K562 (cell line): ENCODE data around the gene RDM1. TPM values are rescaled to one million over a fixed set of nuclear protein-coding genes. Genes with fewer than 3 reads are reported as not detected.
A peak's percentile ranks its signal among the peaks of the same experiment; 100 is the strongest.

Experiments used
- EHMT2 ChIP-seq: fragments of 450-650 bp; IDR thresholded peaks from 2 replicates; pipeline ENCODE4 v1.6.1; 2018; ENCODE audit warnings: antibody characterized with exemption
- FOSL1 ChIP-seq: fragments of 200-800 bp; sonication (Bioruptor generic); conservative IDR thresholded peaks from 2 replicates; pipeline ENCODE4 v1.6.1; 2016; ENCODE audit warnings: missing genetic modification characterization, missing compliant biosample characterization
- MED1 ChIP-seq: sonication (generic); formaldehyde crosslinking; IDR thresholded peaks from 2 replicates; pipeline ENCODE4 v1.8.1; 2023; ENCODE audit warnings: missing genetic modification reagents, borderline replicate concordance
- polyA plus RNA-seq, 8 experiments: library from polyadenylated mRNA; depleted of rRNA in 4 of 8; stranded (reverse) in 5 of 8; unstranded in 3 of 8; fragments of >200 nt; fragmentation: Nextera tagmentation in 2 of 8; fragmentation: Illumina TruSeq in 1 of 8; extraction: Ambion mirVana in 2 of 8; extraction: Trizol in 1 of 8; gene quantifications; 2 replicates each; pipeline versions ENCODE4 v1.2.1 to v1.2.3, GENCODE V29; 2011 to 2014; ENCODE audit warnings: inconsistent platforms in 1 of 8, missing spikeins in 1 of 8
- total RNA-seq, 7 experiments: library from RNA; depleted of rRNA in 6 of 7; stranded (reverse); fragments of >200 nt in 6 of 7; fragmentation: Illumina TruSeq in 2 of 7; extraction: Trizol in 2 of 7; gene quantifications; 2 replicates each; pipeline versions ENCODE4 v1.2.1 to v1.2.3, GENCODE V29; 2011 to 2021; ENCODE audit warnings: low replicate concordance in 1 of 7
- TF ChIP-seq, protein P1 (sequence below), 2 experiments: fragments of 450-650 bp; formaldehyde crosslinking in 1 of 2; IDR thresholded peaks; 2 replicates each; pipeline versions ENCODE4 v1.4.0 to v1.6.1; 2014 to 2020; ENCODE audit warnings: mild to moderate bottlenecking in 2 of 2, borderline replicate concordance in 1 of 2, low read depth in 1 of 2
- TF ChIP-seq, protein P2 (sequence below), 2 experiments: IDR thresholded peaks; 2 replicates each; pipeline ENCODE4 v1.6.1; 2011; ENCODE audit warnings: borderline replicate concordance in 1 of 2, control low read depth in 1 of 2, low read depth in 1 of 2, low read length in 1 of 2, mild to moderate bottlenecking in 1 of 2, mixed read lengths in 1 of 2, moderate library complexity in 1 of 2; ENCODE audit not compliant: insufficient read depth in 1 of 2, insufficient read length in 1 of 2, poor library complexity in 1 of 2, severe bottlenecking in 1 of 2; ENCODE audit errors: extremely low read depth in 1 of 2

RDM1 gene
- total and polyA plus RNA-seq, 9 of the 15 experiments (the other 6 are each of a cell fraction or from before 2014, with no cell fraction given), result 2.5 to 11.2 (median 5.4) TPM

DNA sequence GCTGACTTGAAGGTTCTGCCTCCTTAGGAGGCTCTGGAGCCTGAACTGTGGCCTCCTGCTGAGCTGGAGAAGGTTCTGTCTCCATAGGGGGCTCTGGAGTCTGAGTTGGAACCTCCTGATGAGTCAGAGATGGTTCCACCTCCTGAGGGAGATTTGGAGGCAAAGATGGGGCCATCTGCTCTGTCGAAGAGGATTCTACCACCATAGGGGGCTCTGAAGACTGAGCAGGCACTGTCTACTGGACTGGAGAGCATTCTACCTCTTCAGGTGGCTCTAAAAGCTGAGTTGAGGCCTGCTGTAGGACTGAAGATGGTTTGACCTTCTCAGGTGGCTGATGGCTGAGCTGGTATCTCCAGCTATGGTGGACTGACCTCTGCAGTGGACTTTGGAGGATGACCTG lies 16.2 kb downstream of the RDM1 start (continued):
- TF ChIP-seq, protein P1, sequence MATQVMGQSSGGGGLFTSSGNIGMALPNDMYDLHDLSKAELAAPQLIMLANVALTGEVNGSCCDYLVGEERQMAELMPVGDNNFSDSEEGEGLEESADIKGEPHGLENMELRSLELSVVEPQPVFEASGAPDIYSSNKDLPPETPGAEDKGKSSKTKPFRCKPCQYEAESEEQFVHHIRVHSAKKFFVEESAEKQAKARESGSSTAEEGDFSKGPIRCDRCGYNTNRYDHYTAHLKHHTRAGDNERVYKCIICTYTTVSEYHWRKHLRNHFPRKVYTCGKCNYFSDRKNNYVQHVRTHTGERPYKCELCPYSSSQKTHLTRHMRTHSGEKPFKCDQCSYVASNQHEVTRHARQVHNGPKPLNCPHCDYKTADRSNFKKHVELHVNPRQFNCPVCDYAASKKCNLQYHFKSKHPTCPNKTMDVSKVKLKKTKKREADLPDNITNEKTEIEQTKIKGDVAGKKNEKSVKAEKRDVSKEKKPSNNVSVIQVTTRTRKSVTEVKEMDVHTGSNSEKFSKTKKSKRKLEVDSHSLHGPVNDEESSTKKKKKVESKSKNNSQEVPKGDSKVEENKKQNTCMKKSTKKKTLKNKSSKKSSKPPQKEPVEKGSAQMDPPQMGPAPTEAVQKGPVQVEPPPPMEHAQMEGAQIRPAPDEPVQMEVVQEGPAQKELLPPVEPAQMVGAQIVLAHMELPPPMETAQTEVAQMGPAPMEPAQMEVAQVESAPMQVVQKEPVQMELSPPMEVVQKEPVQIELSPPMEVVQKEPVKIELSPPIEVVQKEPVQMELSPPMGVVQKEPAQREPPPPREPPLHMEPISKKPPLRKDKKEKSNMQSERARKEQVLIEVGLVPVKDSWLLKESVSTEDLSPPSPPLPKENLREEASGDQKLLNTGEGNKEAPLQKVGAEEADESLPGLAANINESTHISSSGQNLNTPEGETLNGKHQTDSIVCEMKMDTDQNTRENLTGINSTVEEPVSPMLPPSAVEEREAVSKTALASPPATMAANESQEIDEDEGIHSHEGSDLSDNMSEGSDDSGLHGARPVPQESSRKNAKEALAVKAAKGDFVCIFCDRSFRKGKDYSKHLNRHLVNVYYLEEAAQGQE (IDR thresholded peaks at IDR 0.05; ENCODE audit: borderline replicate concordance), result no peak
- TF ChIP-seq, protein P1 (CRISPR knock-in tag; IDR thresholded peaks at IDR 0.05; ENCODE audit: low read depth), result no peak
- TF ChIP-seq, protein P2, sequence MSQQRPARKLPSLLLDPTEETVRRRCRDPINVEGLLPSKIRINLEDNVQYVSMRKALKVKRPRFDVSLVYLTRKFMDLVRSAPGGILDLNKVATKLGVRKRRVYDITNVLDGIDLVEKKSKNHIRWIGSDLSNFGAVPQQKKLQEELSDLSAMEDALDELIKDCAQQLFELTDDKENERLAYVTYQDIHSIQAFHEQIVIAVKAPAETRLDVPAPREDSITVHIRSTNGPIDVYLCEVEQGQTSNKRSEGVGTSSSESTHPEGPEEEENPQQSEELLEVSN (IDR thresholded peaks at IDR 0.05; ENCODE audit: borderline replicate concordance in 1 of 2, extremely low read depth in 1 of 2, insufficient read depth in 1 of 2, insufficient read length in 1 of 2, low read depth in 1 of 2, low read length in 1 of 2, poor library complexity in 1 of 2, severe bottlenecking in 1 of 2), result peak in 1 of 2 experiments; percentile 64
- TF ChIP-seq EHMT2, result peak; percentile 51; the same call in 1 of the 2 replicates
- TF ChIP-seq FOSL1 (tag), result 0 out of 2 replicates have a peak, but pooled peaks have one; percentile 16
- TF ChIP-seq MED1 (CRISPR knock-in tag), result no peak
